Heart right ventricle (tissue), 16 donors: ENCODE results near the gene TAOK1. TPM values are rescaled to one million over a fixed set of nuclear protein-coding genes. Genes with fewer than 3 reads are reported as not detected.

Source experiments
- ATAC-seq, 8 donors: fragments of 200-7000 bp; cut with Tn5 transposase; one replicate each; pipeline ENCODE4 v1.9.1; 2020; ENCODE audit warnings: mild to moderate bottlenecking in 8 of 8, moderate library complexity in 8 of 8, moderate number of reproducible peaks in 1 of 8
- DNase-seq, 2 donors: peaks; one replicate each; pipeline ENCODE4 v3.0.0-alpha.2; 2020
- H3K27ac ChIP-seq, 10 donors: fragments of 200-600 bp; sonication (generic) in 2 of 10; one replicate each; pipeline versions ENCODE4 v1.5.0 to v1.8.0; 2020 to 2022; ENCODE audit warnings: mild to moderate bottlenecking in 3 of 10
- H3K27me3 ChIP-seq, 7 donors: fragments of 200-600 bp; one replicate each; pipeline ENCODE4 v1.8.0; 2021 to 2022; ENCODE audit warnings: mild to moderate bottlenecking in 2 of 7
- H3K36me3 ChIP-seq, 9 donors: fragments of 200-600 bp; sonication (generic) in 1 of 9; one replicate each; pipeline versions ENCODE4 v1.5.0 to v1.8.0; 2020 to 2022; ENCODE audit warnings: mild to moderate bottlenecking in 2 of 9
- H3K4me1 ChIP-seq, 9 donors: fragments of 200-600 bp; sonication (generic) in 1 of 9; one replicate each; pipeline versions ENCODE4 v1.5.0 to v1.8.0; 2020 to 2022; ENCODE audit warnings: mild to moderate bottlenecking in 4 of 9
- H3K4me3 ChIP-seq, 10 donors: fragments of 200-600 bp; sonication (generic) in 2 of 10; one replicate each; pipeline versions ENCODE4 v1.5.0 to v1.8.0; 2020 to 2022; ENCODE audit warnings: mild to moderate bottlenecking in 7 of 10, moderate library complexity in 2 of 10
- H3K9me3 ChIP-seq, 11 donors: fragments of 200-600 bp in 10 of 11; sonication (generic) in 2 of 11; one replicate each; pipeline versions ENCODE4 v1.5.0 to v1.8.0; 2013 to 2022; ENCODE audit warnings: mild to moderate bottlenecking in 2 of 11, control low read depth in 1 of 11, moderate library complexity in 1 of 11
- WGBS, 2 donors: extraction: QIAGEN DNeasy Blood & Tissue Kit; methylation state at CpG; one replicate each; pipeline ENCODE4 v1.1.7; 2013; ENCODE audit warnings: inconsistent platforms in 1 of 2; 5-methylcytosine and 5-hydroxymethylcytosine counted together
- intact Hi-C, 10 donors: fragments of 100-400 bp; cut with DNase I; formaldehyde crosslinking; loops; one replicate each; pipeline versions ENCODE4 v1.11.1 to v1.14.2; 2022
- polyA plus RNA-seq, 2 donors: library from polyadenylated mRNA; stranded (reverse); fragments of 200-250 nt; gene quantifications; one replicate each; pipeline ENCODE4 v1.2.3, GENCODE V29; 2013
- total RNA-seq, 10 donors: library from RNA; stranded (reverse); fragmentation: NEBNext Ultra II Directional in 3 of 10; extraction: Animal tissue kit (Norgen Biotek cat#: 25700) in 3 of 10; gene quantifications; one replicate each; pipeline versions ENCODE4 v1.2.1 to v1.2.4, GENCODE V29; 2021 to 2023
- TF ChIP-seq, protein P1 (sequence below), 9 donors: fragments of 200-600 bp; sonication (generic) in 2 of 9; IDR thresholded peaks; one replicate each; pipeline versions ENCODE4 v1.5.0 to v1.8.0; 2021 to 2022; ENCODE audit warnings: antibody characterized with exemption in 9 of 9, mild to moderate bottlenecking in 5 of 9, moderate library complexity in 1 of 9
- donor health status: Arrhythmogenic right ventricular cardiomyopathy.
- donor health status: ischemic (EF 13 %, LVEDD 7.1; RV severe dilation, severe dysfunction).
- donor health status: healthy with polysubstance abuse.
- donor health status: DM: no; HTN: yes; CAD: no.
- donor health status: DM: no; HTN: no; CAD: no.
- donor health status: ischemic (EF 25% LVEDD 6.9; RV normal size, moderate dysfunction).
- donor health status: ischemic (EF 25% LVEDD 5.7; RV mildly dilated, moderate dysfunction).
- donor health status: healthy.
- donor health status: DM: yes; HTN: yes; CAD: no.
- donor health status: Ischemic cardiomyopathy.
- donor health status: ischemic (EF 35%, LVEDD 5.7; RV mildly dilated, moderate dysfunction).
- donor health status: nonischemic (EF 11% LVEDD 7.7; RV severe dilation, severe dysfunction).
- donor health status: DM: yes; HTN: yes; CAD: no.
- donor health status: PGD.
- donor health status: ischemic (EF 29% LVEDD 5.4; RV normal size, mild dysfunction).
- donor health status: nonischemic (EF 23%, LVEDD 6.1; RV moderate dilation, normal function).

Gene TAOK1
- total and polyA plus RNA-seq, 12 donors, result 6.4 to 86.9 (median 68.8) TPM

GRCh38 chr17:29573871-29574731 is 183.9 kb downstream of the TAOK1 start:
- peaks cover 14 to 54% (median 31%) of the 10 kb centered on the region in 9 donors for H3K4me1 ChIP-seq
- no peak overlapping the region for H3K27ac ChIP-seq
- TF ChIP-seq, protein P1, sequence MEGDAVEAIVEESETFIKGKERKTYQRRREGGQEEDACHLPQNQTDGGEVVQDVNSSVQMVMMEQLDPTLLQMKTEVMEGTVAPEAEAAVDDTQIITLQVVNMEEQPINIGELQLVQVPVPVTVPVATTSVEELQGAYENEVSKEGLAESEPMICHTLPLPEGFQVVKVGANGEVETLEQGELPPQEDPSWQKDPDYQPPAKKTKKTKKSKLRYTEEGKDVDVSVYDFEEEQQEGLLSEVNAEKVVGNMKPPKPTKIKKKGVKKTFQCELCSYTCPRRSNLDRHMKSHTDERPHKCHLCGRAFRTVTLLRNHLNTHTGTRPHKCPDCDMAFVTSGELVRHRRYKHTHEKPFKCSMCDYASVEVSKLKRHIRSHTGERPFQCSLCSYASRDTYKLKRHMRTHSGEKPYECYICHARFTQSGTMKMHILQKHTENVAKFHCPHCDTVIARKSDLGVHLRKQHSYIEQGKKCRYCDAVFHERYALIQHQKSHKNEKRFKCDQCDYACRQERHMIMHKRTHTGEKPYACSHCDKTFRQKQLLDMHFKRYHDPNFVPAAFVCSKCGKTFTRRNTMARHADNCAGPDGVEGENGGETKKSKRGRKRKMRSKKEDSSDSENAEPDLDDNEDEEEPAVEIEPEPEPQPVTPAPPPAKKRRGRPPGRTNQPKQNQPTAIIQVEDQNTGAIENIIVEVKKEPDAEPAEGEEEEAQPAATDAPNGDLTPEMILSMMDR (IDR thresholded peaks at IDR 0.05), result no peak
- H3K36me3 ChIP-seq, result peaks cover 3 to 70% (median 37%) of the 10 kb centered on the region in 9 donors
- H3K4me3 ChIP-seq, result no peak overlapping the region
- intact Hi-C loops, result loop anchor here in 1 of 10 donors (10.0 kb wide), 1 partner anchor 51 kb away; the partner anchor contains the start of gene CORO6
- H3K27me3 ChIP-seq, result no peaks in the 10 kb centered on the region
- ATAC-seq, result no peak
- 87 to 88% methylated on average over 14 of the region's 14 CpGs for WGBS, 2 donors
- DNase-seq, result peak in 1 of 2 donors; percentile 6
- H3K9me3 ChIP-seq, result no peaks in the 10 kb centered on the region

GRCh38 chr17:29574732-29575510 is 184.8 kb downstream of the TAOK1 start:
- DNase-seq (no peak), ATAC-seq (no peak)
- Histone ChIP-seq H3K4me1 (peaks cover 13 to 46% (median 23%) of the 10 kb centered on the region in 9 donors), H3K36me3 (peaks cover 3 to 77% (median 37%) of the 10 kb centered on the region in 9 donors), H3K27ac (no peak overlapping the region), H3K9me3 (no peaks in the 10 kb centered on the region), H3K27me3 (no peaks in the 10 kb centered on the region), H3K4me3 (no peak overlapping the region)
- intact Hi-C loops, result loop anchor here in 2 of 10 donors (5.0 to 10.0 kb wide), 2 partner anchors 37 to 50 kb away; partner anchors contain the start of gene CORO6 (in 1 of the 2)
- 87 to 92% methylated on average over 17 of the region's 17 CpGs for WGBS, 2 donors
- TF ChIP-seq, protein P1 (IDR thresholded peaks at IDR 0.05), result no peak

DNA sequence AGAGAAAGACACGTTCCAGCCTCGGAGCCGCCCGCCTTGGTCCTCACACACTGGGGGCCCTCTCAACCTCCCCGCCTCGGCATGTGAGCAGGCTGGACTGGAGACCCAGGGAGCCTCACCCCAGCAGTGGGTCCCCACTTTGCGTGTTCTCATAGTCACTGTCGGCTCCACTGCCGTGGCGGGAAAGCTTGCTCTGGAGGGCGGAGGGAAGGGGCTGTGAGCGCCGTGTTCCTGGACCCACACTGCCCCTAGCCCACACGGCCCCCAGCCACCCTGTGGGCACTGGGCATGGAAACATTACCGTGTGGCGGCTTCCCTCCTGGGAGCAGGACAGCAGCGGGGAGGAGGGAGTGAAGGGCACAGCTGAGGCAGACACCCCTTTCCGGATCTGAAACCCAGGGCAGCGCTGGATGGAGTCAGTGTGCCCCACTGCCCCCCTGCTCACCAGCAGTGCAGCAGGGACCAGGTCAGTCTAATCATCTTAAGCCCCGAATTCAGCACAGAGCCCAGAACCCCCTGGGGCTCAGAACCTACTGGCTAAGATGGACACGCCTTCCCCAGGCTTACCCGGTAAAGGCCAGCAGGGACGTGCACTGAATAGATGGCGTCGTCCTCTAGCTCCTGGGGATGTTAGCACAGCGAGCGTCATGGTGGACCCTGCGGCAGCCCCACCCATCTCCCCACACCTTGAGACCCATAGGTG is 185.5 kb downstream of the TAOK1 start:
- peaks cover 3 to 82% (median 37%) of the 10 kb centered on the region in 9 donors for H3K36me3 ChIP-seq
- 87 to 89% methylated on average over 28 of the region's 28 CpGs for WGBS, 2 donors
- H3K27me3 ChIP-seq, result no peaks in the 10 kb centered on the region
- H3K27ac ChIP-seq, result no peak overlapping the region
- peaks cover 14 to 49% (median 27%) of the 10 kb centered on the region in 9 donors for H3K4me1 ChIP-seq
- DNase-seq (peak in 1 of 2 donors; percentile 4), ATAC-seq (no peak)
- TF ChIP-seq, protein P1 (IDR thresholded peaks at IDR 0.05), result no peak
- intact Hi-C loops, result loop anchor here in 2 of 10 donors (5.0 to 10.0 kb wide), 2 partner anchors 37 to 49 kb away; partner anchors contain the start of gene CORO6 (in 1 of the 2)
- H3K9me3 ChIP-seq, result no peaks in the 10 kb centered on the region
- H3K4me3 ChIP-seq, result no peak overlapping the region
